Stimulated activated CD4-positive, alpha-beta T cell treated with anti-CD3 and anti-CD28 coated beads, TNF-alpha, amount 100 ng/mL, for 4 hours (primary cell): ENCODE results near the gene PPP1R1A.

Source experiments
- DNase-seq, 3 experiments: peaks; one replicate each; pipeline ENCODE4 v3.0.0-alpha.2; 2020; ENCODE audit warnings: low read depth in 3 of 3

PPP1R1A gene

DNA sequence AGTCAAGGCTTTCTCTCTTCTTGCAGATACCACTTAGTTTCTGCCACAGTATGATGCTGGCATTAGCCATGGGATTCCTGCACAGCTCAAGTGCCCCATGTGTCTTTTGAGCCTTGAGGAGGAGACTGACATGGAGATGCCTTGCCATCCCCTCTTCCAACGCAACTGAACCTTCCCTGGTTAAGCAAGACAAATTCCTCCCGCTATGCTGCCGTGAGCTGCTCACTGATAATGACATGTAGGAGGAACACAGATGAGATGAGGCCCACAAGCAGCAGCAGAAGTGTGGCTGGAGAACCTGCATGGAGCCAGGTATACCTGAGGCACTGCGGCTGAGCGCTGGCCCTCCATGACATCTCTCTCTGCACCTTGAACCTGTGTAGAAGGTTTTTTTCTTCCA is 15.4 kb upstream of the PPP1R1A start:
- no peak for DNase-seq

DNA sequence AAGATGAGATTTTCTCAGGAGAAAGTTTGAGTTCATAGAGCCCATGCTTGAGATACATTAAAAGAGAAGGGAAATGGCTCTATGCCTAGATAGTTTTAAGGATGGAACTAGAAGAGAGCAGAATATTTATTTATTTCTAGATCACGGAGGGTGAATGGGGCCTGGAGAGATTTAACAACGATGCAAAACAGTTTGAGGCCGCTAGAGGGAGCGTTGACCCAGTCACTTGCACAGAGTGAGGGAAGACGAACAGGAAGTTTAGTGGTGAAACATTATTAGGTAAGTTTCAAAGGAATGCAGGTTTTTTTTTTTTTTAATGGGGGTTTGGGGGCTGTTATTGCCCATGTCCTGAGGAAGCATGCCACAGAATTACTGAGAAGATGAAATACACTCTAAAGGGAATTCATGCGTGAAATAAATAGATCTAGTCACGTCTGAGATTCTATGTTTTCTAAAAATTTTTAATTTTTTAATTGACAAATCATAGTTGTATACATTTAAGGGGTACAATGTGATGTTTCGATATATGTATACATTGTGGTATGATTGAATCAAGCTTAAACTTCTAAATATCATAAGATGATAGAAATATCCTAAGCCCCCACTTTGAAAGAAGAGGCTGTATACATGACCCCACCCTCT is 14.8 kb upstream of the PPP1R1A start:
- DNase-seq, result peak in 2 of 3 experiments; percentile 22 to 41

DNA sequence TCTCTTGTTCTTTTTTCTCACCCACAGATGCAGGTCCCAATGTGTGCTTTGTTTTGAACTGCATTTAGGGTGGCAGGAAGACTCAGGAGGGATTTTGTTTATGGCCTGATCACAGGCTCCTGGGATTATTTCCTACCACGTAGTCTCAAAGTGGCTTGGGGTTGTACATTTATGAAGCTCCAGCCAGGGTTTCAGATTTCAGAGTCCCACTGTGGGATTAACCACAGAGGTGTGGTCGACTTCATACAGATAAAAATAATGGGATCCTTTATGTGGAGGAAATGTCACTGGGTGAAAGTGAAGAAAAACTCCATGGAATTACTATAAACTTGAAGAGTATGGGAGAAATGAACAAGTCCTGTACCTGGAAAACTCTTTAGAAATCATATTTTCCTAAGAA is 14.2 kb upstream of the PPP1R1A start:
- no peak for DNase-seq

DNA sequence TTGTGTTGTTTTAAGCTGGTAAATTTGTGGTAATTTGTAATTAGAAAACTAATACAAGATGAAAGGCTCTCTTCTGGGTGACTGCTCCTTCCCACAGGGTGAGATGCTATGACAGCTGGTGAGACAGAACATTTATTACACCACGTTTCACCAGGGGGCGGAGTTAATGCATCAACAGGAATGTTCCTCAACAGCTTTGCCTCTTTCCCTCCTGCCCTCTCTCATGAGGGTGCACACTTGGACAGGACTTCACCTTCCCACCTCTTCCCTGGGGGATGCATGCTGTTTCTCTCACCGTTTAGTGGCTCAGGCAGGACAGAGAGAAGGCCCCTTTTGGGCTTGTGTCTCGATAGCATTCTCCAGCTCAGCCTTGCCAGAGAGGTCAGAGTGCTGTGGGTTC is 13.4 kb upstream of the PPP1R1A start:
- DNase-seq, result no peak

DNA sequence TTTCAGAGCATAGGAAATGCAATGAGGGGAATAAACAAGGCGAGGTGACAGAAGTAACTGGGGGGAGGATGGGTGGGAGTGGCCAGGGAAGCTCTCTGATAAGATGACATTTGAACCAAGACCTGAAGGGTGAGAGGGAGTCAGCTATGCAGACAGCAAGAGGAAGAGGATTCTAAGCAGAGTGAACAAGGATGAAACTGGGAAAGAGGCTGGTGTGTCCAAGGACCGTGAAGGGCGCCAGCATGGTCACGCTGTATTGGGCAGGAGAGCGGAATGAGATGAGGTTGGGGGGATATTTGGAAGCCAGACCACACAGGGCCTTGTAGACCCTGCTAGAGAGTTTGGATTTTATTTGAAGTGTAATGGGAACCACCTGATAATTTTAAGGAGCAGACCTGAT is 10.5 kb upstream of the PPP1R1A start:
- DNase-seq, result no peak

DNA sequence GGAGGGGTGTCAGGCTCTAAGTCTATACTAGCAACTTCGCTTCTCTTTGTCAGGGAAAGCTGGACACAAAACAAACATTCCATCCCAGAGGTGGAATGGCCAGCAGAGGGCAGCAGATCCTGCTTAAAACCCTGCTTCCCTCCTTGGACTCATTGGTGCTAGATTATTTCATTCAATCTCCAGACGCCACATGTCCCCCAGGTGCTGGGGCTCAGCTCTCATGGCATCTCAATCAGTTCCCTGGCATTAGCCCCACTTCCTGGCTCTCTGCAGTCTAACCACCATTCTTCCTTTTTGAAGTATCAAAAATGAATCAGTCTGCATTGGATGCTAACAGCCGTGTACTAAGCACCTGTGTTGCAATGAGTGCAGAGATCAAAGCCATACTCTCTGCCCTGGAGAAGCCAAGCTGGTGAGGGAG is 8.1 kb upstream of the PPP1R1A start:
- peak; percentile 5 to 31 (median 27) for DNase-seq

DNA sequence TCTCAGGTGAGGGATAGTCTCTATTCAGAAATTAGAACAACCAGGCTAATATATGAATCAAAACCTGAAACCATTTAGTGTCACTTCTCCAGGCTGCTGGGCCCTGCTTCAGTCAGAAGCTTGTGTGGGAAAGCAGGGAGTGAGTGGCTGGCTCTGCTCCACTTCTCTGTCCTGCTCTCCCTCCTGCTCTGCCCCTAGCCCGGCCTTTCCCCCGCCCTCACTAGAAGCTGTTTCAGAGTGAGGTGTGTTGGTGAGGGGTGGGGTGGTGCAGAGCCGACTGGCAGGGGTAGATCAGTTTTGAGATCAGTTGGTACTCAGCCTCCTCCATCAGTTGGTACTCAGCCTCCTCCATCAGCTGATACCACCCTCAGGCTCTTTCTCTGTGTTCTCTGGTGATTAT is 7.0 kb upstream of the PPP1R1A start:
- no peak for DNase-seq

DNA sequence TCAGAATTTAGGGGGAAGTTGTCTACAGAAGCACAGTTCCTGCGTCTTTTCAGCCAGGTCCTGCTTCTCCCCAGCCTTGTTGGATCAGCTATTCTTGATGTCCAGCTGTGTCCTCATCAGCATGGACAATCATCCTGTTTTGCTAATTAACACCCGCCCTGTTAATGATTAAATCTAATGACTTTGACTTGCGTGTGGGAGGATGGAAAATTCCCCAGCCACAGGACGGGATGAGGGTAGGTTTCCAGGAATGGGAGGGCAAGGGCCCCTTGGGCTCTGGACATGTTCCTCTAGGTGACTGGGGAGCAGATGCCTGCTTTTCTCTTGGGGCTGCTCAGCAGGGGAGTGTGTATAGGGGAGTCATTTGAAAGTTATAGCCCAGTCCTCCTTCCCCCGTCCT is 5.3 kb upstream of the PPP1R1A start:
- no peak for DNase-seq

DNA sequence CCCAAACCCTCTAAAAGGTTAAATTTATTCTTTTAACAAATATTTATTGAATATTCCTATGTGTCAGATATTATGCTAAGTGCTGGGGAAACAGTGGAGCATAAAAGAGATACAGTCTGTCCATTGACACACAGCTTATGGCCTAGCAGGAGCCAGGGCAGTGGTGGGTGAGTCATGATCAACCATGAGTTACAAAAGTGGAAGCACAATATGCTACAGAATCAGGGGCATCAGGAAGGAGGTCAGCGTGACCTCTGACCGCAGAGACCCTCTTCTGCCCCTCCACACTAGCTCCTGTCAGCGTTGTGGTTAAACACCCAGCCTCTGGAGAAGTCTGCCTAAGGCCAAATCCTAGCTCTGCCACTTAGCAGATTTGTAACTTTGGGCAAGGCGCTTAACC is 4.7 kb upstream of the PPP1R1A start:
- DNase-seq, result no peak

DNA sequence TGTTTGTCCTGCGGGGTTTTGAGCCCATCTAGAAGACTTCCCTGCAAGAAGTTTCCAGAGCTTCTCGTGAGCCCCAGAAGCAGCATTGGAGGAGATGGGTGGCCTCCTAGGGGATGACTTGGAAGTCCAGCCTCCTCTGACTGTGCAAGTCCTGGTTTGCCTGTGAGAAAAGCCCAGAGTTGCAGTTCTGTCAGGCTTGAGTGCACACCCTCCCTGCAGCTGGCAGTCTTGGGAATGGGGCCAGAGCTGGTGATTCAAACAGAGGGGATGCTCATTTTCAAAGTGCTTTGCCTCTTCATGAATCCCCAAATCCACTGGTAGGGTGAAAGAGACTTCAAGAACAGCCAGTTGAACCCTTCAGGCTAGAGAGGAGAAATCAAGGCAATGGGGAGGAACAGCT is 3.9 kb upstream of the PPP1R1A start:
- DNase-seq, result no peak

DNA sequence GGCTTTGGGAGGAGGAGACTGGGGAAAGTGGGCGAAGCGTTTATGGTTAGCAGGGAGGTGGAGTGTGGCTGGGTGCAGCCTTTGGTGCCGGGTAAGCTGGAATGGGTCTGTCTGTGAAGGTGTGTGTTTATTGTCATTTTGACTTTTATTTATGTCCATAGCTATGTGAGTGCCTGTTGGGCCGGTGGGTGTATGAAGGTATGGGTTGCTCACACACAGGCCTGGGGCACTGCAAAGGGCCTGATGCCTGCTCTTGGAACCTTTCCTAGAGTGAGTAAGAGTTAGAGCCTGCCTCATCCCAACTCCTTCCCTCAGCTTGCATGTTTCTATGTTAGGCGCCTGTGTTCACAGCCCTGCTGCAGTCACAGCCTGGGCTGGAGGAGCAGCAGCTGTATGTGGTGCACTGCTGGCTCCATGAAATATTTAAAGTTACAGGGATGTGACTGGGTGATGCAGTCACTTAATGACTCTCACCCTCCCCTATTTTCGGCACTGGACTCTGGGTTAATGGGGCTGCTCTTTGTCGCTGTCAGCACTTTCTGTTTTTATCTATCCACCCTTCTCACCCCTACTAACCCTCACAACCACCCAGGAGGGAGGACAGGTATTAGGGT is 2.6 kb upstream of the PPP1R1A start:
- no peak for DNase-seq

DNA sequence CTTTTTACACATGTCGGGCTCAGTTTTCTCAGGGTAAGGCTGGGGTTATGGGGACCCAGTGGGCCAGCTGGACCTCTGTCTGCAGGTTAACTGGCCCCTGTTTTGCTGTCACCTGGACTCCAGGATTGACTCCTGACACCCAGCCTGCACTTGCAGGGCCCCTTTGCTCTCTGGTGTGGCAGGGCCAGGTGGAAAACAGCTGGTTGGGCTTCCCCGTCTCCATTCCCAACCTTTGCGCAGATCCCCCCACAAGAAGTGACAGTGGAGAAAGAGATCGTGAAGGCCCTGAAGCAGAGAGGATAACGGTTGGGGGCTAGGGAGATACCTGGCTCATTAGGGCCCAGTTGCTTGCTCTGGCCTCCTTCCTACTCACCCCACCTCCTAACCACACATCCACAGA is 1.5 kb upstream of the PPP1R1A start:
- no peak for DNase-seq

DNA sequence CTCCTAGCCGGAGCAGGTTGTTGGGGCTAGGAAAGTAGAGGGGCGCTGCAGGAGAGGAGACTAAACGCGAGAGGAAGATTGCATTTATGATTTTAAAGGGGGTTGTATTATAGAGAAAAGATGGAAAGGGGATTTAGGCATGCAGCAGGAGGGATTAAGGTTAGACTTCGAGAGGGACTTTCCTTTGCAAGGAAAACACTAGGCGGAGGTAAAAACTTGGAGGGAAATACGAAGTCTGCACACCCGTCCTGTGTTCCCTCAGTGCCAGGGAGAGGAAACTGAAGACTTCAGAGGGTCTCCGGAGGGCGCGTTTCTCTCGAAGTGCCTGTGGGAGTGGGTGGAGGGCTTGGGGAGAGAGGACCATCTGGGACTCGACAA is 420 bp upstream of the PPP1R1A start:
- no peak for DNase-seq

DNA sequence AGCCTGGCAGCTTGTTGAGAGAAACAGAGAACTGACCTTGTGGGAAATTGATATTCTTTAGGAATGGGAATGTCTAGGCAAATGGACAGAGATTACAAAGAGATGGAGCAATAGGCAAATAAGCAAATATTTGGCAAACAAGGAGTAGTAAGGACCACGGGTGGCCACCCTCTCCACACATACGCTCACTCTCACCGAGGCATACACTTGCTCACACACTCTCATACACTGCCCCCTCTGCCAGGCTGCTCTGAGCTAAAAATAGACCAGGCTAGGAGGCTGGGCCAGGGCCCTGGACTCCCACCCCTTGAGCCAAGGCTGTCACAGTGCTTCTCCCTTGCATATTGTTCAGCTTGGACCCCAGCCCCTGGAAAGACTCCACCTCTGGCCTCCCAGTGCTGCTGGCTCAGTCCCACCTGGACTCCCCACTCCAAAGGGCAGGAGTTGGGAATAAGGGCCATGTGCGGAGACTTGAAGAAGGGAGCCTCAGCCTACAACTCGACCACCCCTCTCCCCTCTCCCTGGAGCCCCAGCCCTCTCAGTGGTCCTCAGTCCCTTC is 1.1 kb downstream of the PPP1R1A start:
- no peak for DNase-seq

DNA sequence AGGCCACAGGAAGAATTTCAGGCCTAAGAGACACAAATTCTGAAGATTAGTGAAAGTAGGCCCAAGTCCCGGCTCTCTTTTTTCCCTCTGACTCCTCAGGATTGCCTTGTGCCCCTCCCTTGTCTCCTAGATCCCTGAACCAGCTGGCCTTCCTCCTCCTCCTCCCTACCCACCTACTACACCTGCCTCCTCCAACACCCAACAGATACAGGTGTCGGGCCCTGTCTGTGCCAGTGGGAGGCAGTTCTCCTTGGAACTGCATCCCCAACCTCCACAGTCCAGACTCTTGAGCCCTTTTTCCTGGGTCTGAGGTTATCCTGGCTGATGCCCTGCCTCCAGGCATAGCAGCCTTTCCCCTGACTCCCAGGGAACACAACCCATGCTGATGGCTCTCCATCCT is 1.8 kb downstream of the PPP1R1A start:
- DNase-seq, result no peak

DNA sequence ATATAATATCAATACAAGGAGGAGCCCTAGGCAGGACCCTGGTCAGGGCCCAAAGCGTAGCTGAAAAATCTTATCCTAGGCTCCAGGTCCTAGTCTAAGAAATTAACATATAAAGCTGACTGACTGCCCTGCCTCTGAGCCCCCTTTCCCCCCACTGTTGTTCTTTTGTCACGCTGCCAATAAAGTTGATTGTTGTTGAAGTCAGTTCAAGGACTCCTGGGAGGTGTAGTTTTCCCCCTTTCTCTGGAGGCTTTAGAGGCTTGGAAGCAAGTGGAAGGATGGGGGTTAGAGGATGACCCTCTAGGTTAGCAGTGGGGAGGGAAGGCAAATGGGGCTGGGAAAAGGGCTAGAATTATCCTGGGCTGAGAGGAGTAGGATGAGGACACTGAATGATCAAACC is 3.2 kb downstream of the PPP1R1A start:
- DNase-seq, result no peak

DNA sequence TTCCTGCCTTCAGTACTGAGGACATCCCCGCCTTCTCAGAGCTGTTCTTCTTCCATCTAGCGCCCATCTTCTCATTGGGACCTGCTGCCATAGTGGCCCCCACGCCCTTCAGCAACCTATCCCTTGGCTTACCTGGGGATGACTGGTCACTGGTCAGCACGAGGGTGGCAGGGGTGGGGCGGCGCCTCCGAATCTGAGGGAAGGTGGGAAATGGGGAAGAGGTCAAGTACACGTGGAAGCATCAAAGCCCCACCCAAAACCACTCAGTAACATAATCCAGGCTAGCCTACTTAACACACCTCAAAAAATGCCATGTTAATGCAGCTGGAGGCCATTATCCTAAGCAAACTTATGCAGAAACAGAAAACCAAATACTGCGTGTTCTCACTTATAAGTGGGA is 4.3 kb downstream of the PPP1R1A start:
- no peak for DNase-seq

DNA sequence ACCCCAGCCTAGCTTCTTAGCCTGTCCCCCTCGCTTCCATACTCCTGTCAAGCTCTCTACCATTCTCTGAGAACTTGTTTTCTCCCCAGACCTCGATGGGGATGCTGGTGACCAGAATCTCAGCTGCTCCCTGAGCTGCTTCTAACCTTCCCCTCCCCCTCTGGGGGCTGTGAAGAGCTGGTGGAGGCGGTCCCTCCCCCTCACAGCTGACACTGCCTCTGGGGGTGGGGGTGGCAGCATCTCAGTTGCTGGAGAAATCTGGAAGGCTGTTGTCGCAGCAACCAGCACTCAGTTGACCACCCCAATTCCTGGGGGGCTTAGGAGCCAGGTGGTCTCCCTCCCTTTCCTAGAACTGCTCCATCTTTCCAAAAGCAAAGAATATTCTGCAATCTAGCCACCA is 4.7 kb downstream of the PPP1R1A start:
- no peak for DNase-seq

DNA sequence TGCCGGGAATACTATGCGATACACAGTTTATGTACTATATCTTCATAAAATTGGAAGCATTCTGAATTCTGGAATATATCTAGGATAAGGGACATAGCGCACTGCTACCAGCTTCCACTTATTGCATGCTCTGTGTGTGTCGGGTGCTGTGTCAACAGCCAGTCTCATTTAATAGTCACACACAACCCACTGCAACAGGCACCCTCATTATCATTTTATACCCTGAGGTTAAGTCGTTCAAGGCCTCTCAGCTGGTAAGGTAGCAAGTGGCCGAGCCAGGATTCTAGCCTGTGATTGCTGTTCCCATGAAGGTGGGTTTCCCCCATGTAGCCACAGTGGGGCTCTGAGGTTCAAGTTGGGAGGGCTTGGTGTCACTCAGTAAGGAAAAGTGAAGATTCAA is 7.0 kb downstream of the PPP1R1A start:
- no peak for DNase-seq

DNA sequence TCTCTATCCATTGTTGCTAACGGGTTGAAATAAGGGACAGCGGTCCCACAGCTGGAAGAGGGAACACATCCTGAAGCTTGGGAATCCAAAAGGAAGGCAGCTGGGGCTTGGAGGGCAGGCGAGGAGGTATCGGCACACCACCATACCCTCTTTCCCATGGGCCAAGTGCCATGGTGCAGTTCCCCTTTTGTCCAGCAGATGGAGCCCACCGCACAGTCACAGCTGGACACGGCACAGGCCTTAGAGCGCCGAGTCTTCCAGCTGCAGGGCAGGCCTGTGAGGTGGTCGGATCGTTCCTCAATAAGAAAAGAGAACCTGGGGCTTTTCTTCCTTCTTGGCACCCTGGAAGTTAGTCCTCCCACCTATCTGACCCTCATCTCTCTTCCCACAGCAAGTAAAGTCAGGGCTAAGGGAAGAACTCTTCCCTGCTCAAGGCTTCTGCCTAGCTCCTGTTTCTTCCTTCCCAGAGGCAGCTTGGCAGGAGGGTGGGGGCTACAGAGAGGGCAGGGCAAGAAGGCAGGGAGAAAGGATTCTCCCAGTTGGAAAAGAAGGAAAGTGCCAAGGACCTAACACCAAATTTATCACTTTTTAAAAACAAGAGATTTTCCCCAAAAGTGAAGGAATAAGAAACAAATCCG is 8.6 kb downstream of the PPP1R1A start:
- peak; percentile 67 to 76 (median 67) for DNase-seq

DNA sequence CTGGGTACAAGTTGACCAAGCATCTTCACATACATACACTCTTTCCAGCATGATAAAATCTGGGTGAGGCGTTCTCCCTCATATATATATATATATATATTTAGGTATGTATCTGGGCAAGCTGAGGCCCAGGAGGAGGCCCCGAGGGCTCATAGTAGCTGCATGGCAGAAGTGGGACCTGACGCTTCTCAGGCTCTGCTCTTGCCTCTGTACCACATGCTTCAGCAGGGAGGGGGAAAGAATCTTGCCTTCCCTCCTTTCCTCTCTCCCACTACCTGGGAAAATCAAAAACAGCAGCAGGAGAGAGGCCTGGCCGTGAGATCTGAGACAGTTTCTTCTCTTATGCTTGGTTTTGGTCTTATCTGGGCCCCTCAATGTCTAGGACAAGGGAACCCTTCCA is 9.2 kb downstream of the PPP1R1A start:
- DNase-seq, result no peak

DNA sequence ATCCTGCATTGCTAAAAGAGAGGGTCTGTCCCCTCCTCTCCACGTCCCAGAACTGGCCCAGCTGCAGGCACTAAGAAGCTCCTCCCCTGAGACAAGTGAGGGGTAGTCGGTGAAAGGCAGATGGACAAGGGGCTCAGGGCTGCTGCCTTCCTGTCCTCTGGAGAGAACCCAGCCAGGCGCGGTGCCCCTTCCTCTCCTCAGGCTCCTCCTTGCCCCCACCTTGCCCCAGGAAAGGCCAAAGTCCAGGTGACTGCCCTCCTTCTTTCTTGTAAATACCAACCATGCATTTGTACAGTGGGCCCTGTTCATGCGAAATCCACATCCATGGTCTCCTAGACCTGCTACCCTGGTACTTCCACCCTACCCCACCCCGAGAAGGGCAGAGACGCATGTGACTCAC is 9.7 kb downstream of the PPP1R1A start:
- no peak for DNase-seq

DNA sequence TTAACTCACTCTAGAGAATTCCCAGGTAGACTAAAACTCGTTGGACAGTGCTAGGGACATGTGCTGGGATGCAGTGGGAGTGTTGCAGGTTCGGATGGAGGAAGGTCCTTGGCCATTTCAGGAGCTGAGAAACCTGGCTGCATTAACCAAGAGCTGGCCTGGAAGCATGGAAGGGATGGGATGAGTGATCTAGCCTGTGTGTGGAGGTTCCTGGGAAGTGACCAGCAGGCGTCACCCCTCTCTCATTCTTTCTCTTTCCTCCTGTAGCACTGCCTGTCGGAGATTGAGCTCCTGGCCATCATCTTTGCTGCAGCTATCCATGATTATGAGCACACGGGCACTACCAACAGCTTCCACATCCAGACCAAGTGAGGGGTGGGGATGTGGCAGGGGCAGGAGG is 15.6 kb downstream of the PPP1R1A start:
- no peak for DNase-seq
